Trophoblast cell (in vitro differentiated cells and primary cell): ENCODE measurements around the gene ZNF763.
"Not testable (repeated sequence)": the region's sequence is repeated elsewhere in the genome, so short reads cannot be mapped to it uniquely, and the experiment has no call there.

Source experiments
- DNase-seq, 2 donors: peaks; one replicate each; pipeline ENCODE4 v3.0.0-alpha.2; 2016
- H2AFZ ChIP-seq: 2 replicates; pipeline ENCODE4 v1.6.1; 2013; ENCODE audit warnings: low read length, moderate library complexity, mild to moderate bottlenecking; ENCODE audit not compliant: insufficient read depth, poor library complexity
- H2AK5ac ChIP-seq: 2 replicates; pipeline ENCODE4 v1.6.1; 2013; ENCODE audit warnings: mild to moderate bottlenecking, low read length
- H2BK120ac ChIP-seq: 2 replicates; pipeline ENCODE4 v1.6.1; 2013; ENCODE audit warnings: low read length, mild to moderate bottlenecking, moderate library complexity; ENCODE audit not compliant: insufficient read depth, poor library complexity
- H2BK12ac ChIP-seq: 2 replicates; pipeline ENCODE4 v1.6.1; 2013; ENCODE audit warnings: mild to moderate bottlenecking, low read length, moderate library complexity
- H2BK5ac ChIP-seq: 2 replicates; pipeline ENCODE4 v1.6.1; 2013; ENCODE audit warnings: low read length, low read depth, moderate library complexity, mild to moderate bottlenecking; ENCODE audit not compliant: poor library complexity
- H3K14ac ChIP-seq: 2 replicates; pipeline ENCODE4 v1.6.1; 2013; ENCODE audit warnings: mild to moderate bottlenecking, low read length
- H3K18ac ChIP-seq: 2 replicates; pipeline ENCODE4 v1.6.1; 2013; ENCODE audit warnings: mild to moderate bottlenecking, low read length
- H3K23ac ChIP-seq: 2 replicates; pipeline ENCODE4 v1.6.1; 2013; ENCODE audit warnings: low read length
- H3K27ac ChIP-seq: 2 replicates; pipeline ENCODE4 v1.5.1; 2013; ENCODE audit warnings: low read depth, mild to moderate bottlenecking, inconsistent platforms, low read length, moderate library complexity
- H3K27me3 ChIP-seq: 2 replicates; pipeline ENCODE4 v1.6.1; 2013; ENCODE audit warnings: inconsistent platforms, mild to moderate bottlenecking, low read length, moderate library complexity; ENCODE audit not compliant: insufficient read depth
- H3K36me3 ChIP-seq, 2 experiments: 1 replicate in 1 of 2; 2 replicates in 1 of 2; pipeline ENCODE4 v1.6.1; 2013; ENCODE audit warnings: low read length in 2 of 2, mild to moderate bottlenecking in 2 of 2, moderate library complexity in 1 of 2; ENCODE audit not compliant: insufficient read depth in 2 of 2, control insufficient read depth in 1 of 2
- H3K4ac ChIP-seq: 2 replicates; pipeline ENCODE4 v1.6.1; 2013; ENCODE audit warnings: low read depth, mild to moderate bottlenecking, low read length, moderate library complexity
- H3K4me1 ChIP-seq, 2 experiments: 1 replicate in 1 of 2; 2 replicates in 1 of 2; pipeline ENCODE4 v1.6.1; 2013; ENCODE audit warnings: low read length in 2 of 2, mild to moderate bottlenecking in 2 of 2, moderate library complexity in 1 of 2; ENCODE audit not compliant: insufficient read depth in 2 of 2, control insufficient read depth in 1 of 2
- H3K4me2 ChIP-seq: 2 replicates; pipeline ENCODE4 v1.6.1; 2013; ENCODE audit warnings: inconsistent platforms, mild to moderate bottlenecking, low read length, moderate library complexity
- H3K4me3 ChIP-seq: 2 replicates; pipeline ENCODE4 v1.5.1; 2013; ENCODE audit warnings: mild to moderate bottlenecking, low read depth, low read length, inconsistent platforms
- H3K79me1 ChIP-seq: one replicate; pipeline ENCODE4 v1.6.1; 2013; ENCODE audit warnings: low read length
- H3K79me2 ChIP-seq: 2 replicates; pipeline ENCODE4 v1.6.1; 2013; ENCODE audit warnings: low read length, mild to moderate bottlenecking; ENCODE audit not compliant: control insufficient read depth, insufficient read depth, poor library complexity
- H3K9ac ChIP-seq: 2 replicates; pipeline ENCODE4 v1.6.1; 2013; ENCODE audit warnings: mild to moderate bottlenecking, low read length
- H3K9me3 ChIP-seq: 2 replicates; pipeline ENCODE4 v1.6.1; 2013; ENCODE audit warnings: low read depth, mild to moderate bottlenecking, control low read depth, inconsistent platforms, low read length; ENCODE audit not compliant: insufficient read depth
- H4K12ac ChIP-seq: 2 replicates; pipeline ENCODE4 v1.6.1; 2013; ENCODE audit warnings: low read depth, mild to moderate bottlenecking, low read length, moderate library complexity
- H4K8ac ChIP-seq: 2 replicates; pipeline ENCODE4 v1.6.1; 2013; ENCODE audit warnings: low read depth, mild to moderate bottlenecking, low read length, moderate library complexity
- H4K91ac ChIP-seq: one replicate; pipeline ENCODE4 v1.6.1; 2013; ENCODE audit warnings: low read depth, mild to moderate bottlenecking, low read length, moderate library complexity
- WGBS: extraction: QIAGEN DNeasy Blood & Tissue Kit; methylation state at CpG from one replicate; pipeline ENCODE4 v1.1.7; 2013; ENCODE audit warnings: missing lambda C conversion rate; ENCODE audit not compliant: insufficient read length, insufficient coverage; ENCODE audit errors: extremely low coverage; 5-methylcytosine and 5-hydroxymethylcytosine counted together

The ZNF763 gene

GRCh38 chr19:11927227-11927626 is 37.6 kb upstream of the ZNF763 start:
- no peak for DNase-seq
- no CpG with 5 or more reads among the region's 3 CpGs for WGBS
- Histone ChIP-seq H2AFZ (no peak overlapping the region), H3K9me3 (no peaks in the 10 kb centered on the region), H3K27me3 (no peaks in the 10 kb centered on the region), H4K8ac (no peak overlapping the region), H3K14ac (no peak overlapping the region), H3K4me2 (no peak overlapping the region), H3K23ac (no peak overlapping the region), H3K9ac (no peak overlapping the region), H3K79me2 (peaks cover 5% of the 10 kb centered on the region), H4K91ac (no peak overlapping the region), H4K12ac (no peak overlapping the region), H3K79me1 (peaks cover 6% of the 10 kb centered on the region), H3K4me1 (peaks cover 0 to 7% of the 10 kb centered on the region in 2 experiments), H3K4me3 (no peak overlapping the region), H3K27ac (no peak overlapping the region), H2BK120ac (no peak overlapping the region), H2AK5ac (no peak overlapping the region), H2BK5ac (no peak overlapping the region), H2BK12ac (no peak overlapping the region), H3K4ac (no peak overlapping the region), H3K36me3 (peaks cover 0 to 6% of the 10 kb centered on the region in 2 experiments), H3K18ac (no peak overlapping the region)

DNA sequence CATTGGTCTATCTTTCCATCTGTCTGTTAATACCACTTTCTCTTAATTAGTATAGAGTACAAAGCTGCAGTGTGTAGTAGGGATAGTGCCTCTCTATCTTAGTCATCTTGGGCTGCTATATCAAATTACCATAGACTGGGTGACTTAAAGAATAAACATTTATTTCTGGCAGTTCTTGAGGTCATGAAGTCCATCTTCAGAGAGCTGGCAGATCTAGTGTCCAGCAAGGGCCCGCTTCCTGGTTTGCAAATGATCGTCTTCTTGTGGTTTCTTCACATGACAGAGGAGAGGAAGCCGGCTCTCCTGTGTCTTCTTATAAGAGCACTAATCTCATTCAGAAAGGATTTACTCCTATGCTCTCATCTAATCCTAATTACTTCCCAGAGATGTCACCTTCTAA is 33.8 kb upstream of the ZNF763 start:
- no peak for DNase-seq

GRCh38 chr19:11931513-11931912 is 33.3 kb upstream of the ZNF763 start:
- H3K4me2 ChIP-seq, result no peak overlapping the region
- no peak overlapping the region for H2BK120ac ChIP-seq
- no peak overlapping the region for H4K91ac ChIP-seq
- H3K27ac ChIP-seq, result no peak overlapping the region
- H2AK5ac ChIP-seq, result no peak overlapping the region
- no peak for DNase-seq
- H3K79me2 ChIP-seq, result no peaks in the 10 kb centered on the region
- H3K27me3 ChIP-seq, result no peaks in the 10 kb centered on the region
- H3K4me1 ChIP-seq, result no peaks in the 10 kb centered on the region
- H2AFZ ChIP-seq, result no peak overlapping the region
- H3K23ac ChIP-seq, result no peak overlapping the region
- H3K9ac ChIP-seq, result no peak overlapping the region
- H3K18ac ChIP-seq, result no peak overlapping the region
- H3K79me1 ChIP-seq, result no peaks in the 10 kb centered on the region
- H3K9me3 ChIP-seq, result no peaks in the 10 kb centered on the region
- H3K4me3 ChIP-seq, result no peak overlapping the region
- H4K12ac ChIP-seq, result no peak overlapping the region
- no peak overlapping the region for H3K4ac ChIP-seq
- no peak overlapping the region for H2BK12ac ChIP-seq
- no CpG with 5 or more reads among the region's 3 CpGs for WGBS
- H4K8ac ChIP-seq, result no peak overlapping the region
- H2BK5ac ChIP-seq, result no peak overlapping the region
- no peak overlapping the region for H3K14ac ChIP-seq
- H3K36me3 ChIP-seq, result peaks cover 0 to 14% of the 10 kb centered on the region in 2 experiments

More for the DNA sequence above, 33.8 kb upstream of the ZNF763 start:
- no peak overlapping the region for H4K12ac ChIP-seq
- WGBS, result no CpG with 5 or more reads among the region's 3 CpGs
- H3K4me1 ChIP-seq, result no peaks in the 10 kb centered on the region
- H3K36me3 ChIP-seq, result peaks cover 0 to 14% of the 10 kb centered on the region in 2 experiments
- H2BK120ac ChIP-seq, result no peak overlapping the region
- H3K4ac ChIP-seq, result no peak overlapping the region
- no peak overlapping the region for H3K4me3 ChIP-seq
- H3K27me3 ChIP-seq, result no peaks in the 10 kb centered on the region
- no peak overlapping the region for H3K27ac ChIP-seq
- no peak overlapping the region for H3K23ac ChIP-seq
- no peak overlapping the region for H2AK5ac ChIP-seq
- H2BK5ac ChIP-seq, result no peak overlapping the region
- no peak overlapping the region for H2BK12ac ChIP-seq
- H3K79me2 ChIP-seq, result no peaks in the 10 kb centered on the region
- no peaks in the 10 kb centered on the region for H3K9me3 ChIP-seq
- H4K8ac ChIP-seq, result no peak overlapping the region
- no peak overlapping the region for H3K18ac ChIP-seq
- H3K4me2 ChIP-seq, result no peak overlapping the region
- no peaks in the 10 kb centered on the region for H3K79me1 ChIP-seq
- H2AFZ ChIP-seq, result no peak overlapping the region
- H3K14ac ChIP-seq, result no peak overlapping the region
- no peak overlapping the region for H3K9ac ChIP-seq
- no peak overlapping the region for H4K91ac ChIP-seq

DNA sequence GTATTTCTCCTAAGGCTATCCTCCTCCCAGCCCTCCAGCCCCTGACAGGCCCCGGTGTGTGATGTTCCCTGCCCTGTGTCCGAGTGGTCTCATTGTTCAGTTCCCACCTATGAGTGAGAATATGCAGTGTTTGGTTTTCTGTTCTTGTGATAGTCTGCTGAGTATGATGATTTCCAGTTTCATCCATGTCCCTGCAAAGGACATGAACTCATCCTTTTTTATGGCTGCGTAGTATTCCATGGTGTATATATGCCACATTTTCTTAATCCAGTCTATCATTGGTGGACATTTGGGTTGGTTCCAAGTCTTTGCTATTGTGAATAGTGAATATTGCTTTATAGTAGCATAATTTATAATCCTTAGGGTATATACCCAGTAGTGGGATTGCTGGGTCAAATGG is 29.0 kb upstream of the ZNF763 start:
- not testable (repeated sequence) for H2BK120ac ChIP-seq, H4K91ac ChIP-seq, H3K79me2 ChIP-seq, H3K14ac ChIP-seq, H3K79me1 ChIP-seq, DNase-seq, H3K27me3 ChIP-seq, H3K4me3 ChIP-seq, H2AK5ac ChIP-seq, H3K18ac ChIP-seq, H3K4me1 ChIP-seq, H4K8ac ChIP-seq, H3K4me2 ChIP-seq, H3K27ac ChIP-seq, H2AFZ ChIP-seq, H2BK12ac ChIP-seq, H3K9ac ChIP-seq, H3K4ac ChIP-seq, H4K12ac ChIP-seq, H2BK5ac ChIP-seq, H3K23ac ChIP-seq, H3K9me3 ChIP-seq
- H3K36me3 ChIP-seq, result peaks cover 2 to 17% of the 10 kb centered on the region in 2 experiments
- WGBS, result no CpG with 5 or more reads among the region's 3 CpGs
